GM23338 (cell line): ENCODE results near the gene SIGLEC6.

Experiments
- CTCF ChIP-seq, 2 experiments: fragments of 200-600 bp in 1 of 2; sonication (generic) in 1 of 2; conservative IDR thresholded peaks; 2 replicates each; pipeline versions ENCODE4 v1.5.1 to v1.6.1; 2016 to 2017; ENCODE audit warnings: antibody characterized with exemption in 2 of 2, low read depth in 2 of 2, mild to moderate bottlenecking in 2 of 2, moderate library complexity in 1 of 2
- EZH2phosphoT487 ChIP-seq: fragments of 200-600 bp; sonication (generic); IDR thresholded peaks from one replicate; pipeline ENCODE4 v1.8.1; 2018; ENCODE audit warnings: antibody characterized with exemption; ENCODE audit not compliant: unreplicated experiment
- POLR2AphosphoS5 ChIP-seq: IDR thresholded peaks from 2 replicates; pipeline ENCODE4 v1.6.1; 2016; ENCODE audit warnings: antibody characterized with exemption, low read depth
- REST ChIP-seq: IDR thresholded peaks from one replicate; pipeline ENCODE4 v1.6.1; 2018; ENCODE audit warnings: antibody characterized with exemption; ENCODE audit not compliant: unreplicated experiment
- ZNF114 ChIP-seq: fragments of 250-450 bp; sonication (Bioruptor Pico); IDR thresholded peaks from 2 replicates; pipeline ENCODE4 v1.5.0; 2020; ENCODE audit warnings: mild to moderate bottlenecking, moderate library complexity

- TF ChIP-seq POLR2AphosphoS5 = no peak
- no peak for TF ChIP-seq CTCF (conservative IDR thresholded peaks at IDR 0.05; ENCODE audit: low read depth in 2 of 2)
- no peak for TF ChIP-seq REST
- no peak for TF ChIP-seq ZNF114 (CRISPR knock-in tag)
- TF ChIP-seq EZH2phosphoT487 = no peak
Measured at GRCh38 chr19:51524666-51525264, 6.7 kb downstream of the SIGLEC6 start.
